ENCODE results near the gene FDX2. TPM values are rescaled to one million over a fixed set of nuclear protein-coding genes. Genes with fewer than 3 reads are reported as not detected.

Gene FDX2
- total RNA-seq, 2 experiments from 2014 or later: 9.9 to 12.2 TPM

DNA sequence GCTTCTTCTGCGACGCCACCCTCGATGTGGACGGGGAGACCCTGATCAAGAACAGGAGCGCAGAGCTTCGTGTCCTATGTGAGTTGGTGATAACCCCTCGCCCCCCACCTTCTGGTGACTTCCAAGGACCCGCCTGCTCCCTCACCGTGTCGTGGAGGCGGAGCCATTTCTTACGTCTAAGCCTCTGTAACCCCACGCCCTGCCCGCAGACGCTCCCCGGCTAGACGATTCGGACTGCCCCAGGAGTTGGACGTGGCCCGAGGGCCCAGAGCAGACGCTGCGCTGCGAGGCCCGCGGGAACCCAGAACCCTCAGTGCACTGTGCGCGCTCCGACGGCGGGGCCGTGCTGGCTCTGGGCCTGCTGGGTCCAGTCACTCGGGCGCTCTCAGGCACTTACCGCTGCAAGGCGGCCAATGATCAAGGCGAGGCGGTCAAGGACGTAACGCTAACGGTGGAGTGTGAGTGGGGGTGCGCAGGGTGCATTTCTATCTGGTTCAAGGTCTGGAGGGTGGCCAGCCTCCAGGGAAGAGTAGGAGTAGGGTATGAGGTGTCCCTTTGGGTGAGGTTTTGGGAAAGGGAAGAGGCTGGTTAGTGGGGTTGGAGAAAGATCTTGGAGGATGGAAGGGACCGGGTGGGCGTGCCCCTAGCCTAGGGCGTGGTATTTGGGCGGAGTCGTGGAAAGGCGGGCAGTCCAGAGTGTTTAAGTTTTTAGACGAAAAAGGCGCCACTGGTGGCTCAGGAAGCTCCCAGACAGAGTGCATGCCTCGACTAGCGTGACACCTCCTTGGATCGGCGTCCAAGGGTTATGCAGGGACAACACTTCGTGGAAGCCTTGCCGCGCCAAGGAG lies 22.8 kb downstream of the FDX2 start:
- H3K4me3 Mint-ChIP-seq: peak overlapping the region; percentile 68
- intact Hi-C loops (cut with micrococcal nuclease): loop anchor here (5.0 kb wide), 1 partner anchor 274 kb away; the partner anchor contains the start of genes CDKN2D and KRI1
- CTCF ChIA-PET: interaction anchor here (2.3 to 6.5 kb wide), 3 partner anchors 22 to 96 kb away, joined by 10 to 39 read pairs (median 16); partner anchors contain the start of gene ICAM1
- H3K27me3 Mint-ChIP-seq: peaks cover 70% of the 10 kb centered on the region
- POLR2A ChIA-PET: interaction anchor here (1.7 kb wide), 1 partner anchor 88 kb away, joined by 6 read pairs; the partner anchor contains the start of gene TYK2
- no peak for DNase-seq
- peaks cover 54% of the 10 kb centered on the region for H3K4me1 Mint-ChIP-seq (ENCODE audit: low read depth)
- peaks cover 2% of the 10 kb centered on the region for H3K36me3 Mint-ChIP-seq
- H3K27ac Mint-ChIP-seq: peak overlapping the region; percentile 1
- H3K9me3 Mint-ChIP-seq: no peaks in the 10 kb centered on the region

DNA sequence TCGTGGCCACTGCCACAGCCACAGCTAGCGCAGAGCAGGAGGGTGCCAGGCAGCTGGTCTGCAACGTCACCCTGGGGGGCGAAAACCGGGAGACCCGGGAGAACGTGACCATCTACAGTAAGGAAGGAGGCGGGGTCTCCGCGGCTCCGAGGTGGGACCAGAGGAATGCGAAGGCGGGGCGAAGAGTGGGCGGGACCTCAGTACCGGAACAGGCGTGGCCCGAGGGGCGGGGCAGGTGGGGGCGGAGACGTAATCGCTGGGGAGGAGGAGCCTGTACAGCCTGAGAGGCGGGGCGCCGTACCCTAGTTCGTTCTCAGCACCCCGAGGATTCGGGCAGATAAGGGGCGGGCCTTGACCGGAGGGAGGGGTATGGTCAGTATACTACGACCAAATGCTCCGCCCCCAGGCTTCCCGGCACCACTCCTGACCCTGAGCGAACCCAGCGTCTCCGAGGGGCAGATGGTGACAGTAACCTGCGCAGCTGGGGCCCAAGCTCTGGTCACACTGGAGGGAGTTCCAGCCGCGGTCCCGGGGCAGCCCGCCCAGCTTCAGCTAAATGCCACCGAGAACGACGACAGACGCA lies 23.5 kb downstream of the FDX2 start:
- H3K27ac Mint-ChIP-seq: no peak overlapping the region
- peaks cover 61% of the 10 kb centered on the region for H3K4me1 Mint-ChIP-seq (ENCODE audit: low read depth)
- H3K4me3 Mint-ChIP-seq: peak overlapping the region; percentile 68
- intact Hi-C loops (cut with micrococcal nuclease): loop anchor here (5.0 kb wide), 1 partner anchor 275 kb away; the partner anchor contains the start of genes CDKN2D and KRI1
- peak; percentile 87 for DNase-seq
- ChIA-PET POLR2A (interaction anchor here (0.9 to 1.7 kb wide), 3 partner anchors 21 to 88 kb away, joined by 3 to 7 read pairs (median 6); partner anchors contain the start of genes ICAM1 and TYK2), CTCF (interaction anchor here (0.6 to 6.5 kb wide), 7 partner anchors 22 to 136 kb away, joined by 3 to 39 read pairs (median 8); partner anchors contain the start of gene ICAM1)
- no peaks in the 10 kb centered on the region for H3K9me3 Mint-ChIP-seq
- peaks cover 76% of the 10 kb centered on the region for H3K27me3 Mint-ChIP-seq
- H3K36me3 Mint-ChIP-seq: peaks cover 2% of the 10 kb centered on the region

DNA sequence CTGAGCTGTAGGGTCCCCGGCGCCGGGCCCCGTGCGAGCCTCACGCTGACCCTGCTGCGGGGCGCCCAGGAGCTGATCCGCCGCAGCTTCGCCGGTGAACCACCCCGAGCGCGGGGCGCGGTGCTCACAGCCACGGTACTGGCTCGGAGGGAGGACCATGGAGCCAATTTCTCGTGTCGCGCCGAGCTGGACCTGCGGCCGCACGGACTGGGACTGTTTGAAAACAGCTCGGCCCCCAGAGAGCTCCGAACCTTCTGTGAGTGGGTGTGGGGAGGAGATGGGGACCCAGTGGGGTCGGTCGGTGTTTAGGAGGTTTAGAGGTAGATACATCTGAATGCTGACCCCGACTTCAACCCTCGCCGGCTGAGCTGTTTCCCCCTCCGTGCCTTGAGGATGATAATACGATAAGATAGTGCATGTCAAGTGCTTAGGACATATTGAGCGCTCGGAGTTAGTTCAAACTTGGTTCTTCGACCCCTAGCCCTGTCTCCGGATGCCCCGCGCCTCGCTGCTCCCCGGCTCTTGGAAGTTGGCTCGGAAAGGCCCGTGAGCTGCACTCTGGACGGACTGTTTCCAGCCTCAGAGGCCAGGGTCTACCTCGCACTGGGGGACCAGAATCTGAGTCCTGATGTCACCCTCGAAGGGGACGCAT lies 24.1 kb downstream of the FDX2 start:
- H3K9me3 Mint-ChIP-seq: no peaks in the 10 kb centered on the region
- no peak for DNase-seq
- ChIA-PET CTCF (interaction anchor here (0.6 to 6.5 kb wide), 8 partner anchors 21 to 281 kb away, joined by 3 to 39 read pairs (median 6); partner anchors contain the start of gene ICAM1), POLR2A (interaction anchor here (0.9 to 1.7 kb wide), 5 partner anchors 21 to 97 kb away, joined by 3 to 7 read pairs (median 4); partner anchors contain the start of genes ICAM1, RAVER1 and TYK2)
- H3K4me3 Mint-ChIP-seq: peak overlapping the region; percentile 68
- H3K27ac Mint-ChIP-seq: no peak overlapping the region
- H3K27me3 Mint-ChIP-seq: peaks cover 77% of the 10 kb centered on the region
- intact Hi-C loops (cut with micrococcal nuclease): loop anchor here (5.0 kb wide), 1 partner anchor 276 kb away; the partner anchor contains the start of genes CDKN2D and KRI1
- peaks cover 67% of the 10 kb centered on the region for H3K4me1 Mint-ChIP-seq (ENCODE audit: low read depth)
- peaks cover 2% of the 10 kb centered on the region for H3K36me3 Mint-ChIP-seq

DNA sequence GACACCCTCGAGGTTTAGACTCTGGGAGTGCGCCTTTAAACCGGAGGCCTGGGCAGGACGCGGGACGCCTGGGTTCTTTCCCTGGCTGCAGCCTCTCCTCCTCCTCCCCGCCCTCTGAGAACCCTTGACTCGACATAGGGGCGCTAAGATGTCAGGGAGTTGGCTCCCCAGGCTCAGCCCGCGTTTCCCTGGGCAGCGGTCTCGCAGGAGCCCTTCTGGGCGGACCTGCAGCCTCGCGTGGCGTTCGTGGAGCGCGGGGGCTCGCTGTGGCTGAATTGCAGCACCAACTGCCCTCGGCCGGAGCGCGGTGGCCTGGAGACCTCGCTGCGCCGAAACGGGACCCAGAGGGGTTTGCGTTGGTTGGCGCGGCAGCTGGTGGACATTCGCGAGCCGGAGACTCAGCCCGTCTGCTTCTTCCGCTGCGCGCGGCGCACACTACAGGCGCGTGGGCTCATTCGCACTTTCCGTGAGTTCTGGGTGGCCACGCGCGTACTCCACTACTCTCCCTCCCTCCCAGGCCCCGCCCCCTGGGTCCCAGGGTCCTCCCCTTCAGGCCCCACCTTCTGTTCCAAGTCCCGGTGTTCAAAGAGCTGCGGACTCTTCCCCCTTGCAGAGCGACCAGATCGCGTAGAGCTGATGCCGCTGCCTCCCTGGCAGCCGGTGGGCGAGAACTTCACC lies 24.8 kb downstream of the FDX2 start:
- peaks cover 73% of the 10 kb centered on the region for H3K4me1 Mint-ChIP-seq (ENCODE audit: low read depth)
- POLR2A ChIA-PET: interaction anchor here (0.9 to 1.7 kb wide), 5 partner anchors 20 to 97 kb away, joined by 3 to 7 read pairs (median 4); partner anchors contain the start of genes ICAM1, RAVER1 and TYK2
- CTCF ChIA-PET: interaction anchor here (0.6 to 6.5 kb wide), 6 partner anchors 20 to 282 kb away, joined by 3 to 39 read pairs (median 9); partner anchors contain the start of gene ICAM1
- no peak overlapping the region for H3K27ac Mint-ChIP-seq
- DNase-seq: peak; percentile 67
- peaks cover 76% of the 10 kb centered on the region for H3K27me3 Mint-ChIP-seq
- no peaks in the 10 kb centered on the region for H3K9me3 Mint-ChIP-seq
- intact Hi-C loops (cut with micrococcal nuclease): loop anchor here (5.0 kb wide), 1 partner anchor 276 kb away; the partner anchor contains the start of genes CDKN2D and KRI1
- peaks cover 6% of the 10 kb centered on the region for H3K36me3 Mint-ChIP-seq
- peak overlapping the region; percentile 68 for H3K4me3 Mint-ChIP-seq

DNA sequence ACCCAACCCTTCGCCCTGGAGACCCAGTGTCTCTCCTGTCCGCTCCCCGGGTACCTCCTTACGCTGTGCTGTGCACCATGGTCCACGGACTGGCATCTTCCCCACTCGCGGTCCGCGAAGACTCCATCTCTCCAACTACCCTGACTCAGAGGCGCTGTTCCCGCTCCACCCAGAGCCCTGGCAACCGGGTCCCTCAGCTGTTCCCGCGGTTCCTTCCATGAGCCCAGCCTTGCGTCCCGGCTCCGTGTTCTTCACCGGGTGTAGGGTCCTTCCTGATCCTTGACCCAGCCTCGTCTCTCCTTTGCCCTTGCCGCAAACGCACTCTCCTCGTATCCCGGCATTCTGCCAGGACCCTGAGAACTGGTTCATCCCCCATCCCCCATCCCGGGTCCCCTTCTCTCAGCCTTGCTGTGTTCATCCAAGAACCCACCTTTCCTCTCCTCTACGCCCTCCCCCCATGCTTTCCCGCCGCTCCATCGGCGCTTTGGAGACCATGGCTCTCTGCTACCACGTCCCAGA lies 25.4 kb downstream of the FDX2 start:
- intact Hi-C loops (cut with micrococcal nuclease): loop anchor here (5.0 kb wide), 1 partner anchor 277 kb away; the partner anchor contains the start of genes CDKN2D and KRI1
- Mint-ChIP-seq H3K4me3 (peak overlapping the region; percentile 68), H3K27me3 (peaks cover 70% of the 10 kb centered on the region), H3K36me3 (peaks cover 12% of the 10 kb centered on the region), H3K27ac (no peak overlapping the region), H3K4me1 (ENCODE audit: low read depth) (peaks cover 70% of the 10 kb centered on the region), H3K9me3 (no peaks in the 10 kb centered on the region)
- CTCF ChIA-PET: interaction anchor here (1.7 to 6.5 kb wide), 6 partner anchors 20 to 127 kb away, joined by 8 to 57 read pairs (median 14); partner anchors contain the start of genes CDC37 and ICAM1
- POLR2A ChIA-PET: interaction anchor here (1.0 to 4.0 kb wide), 2 partner anchors 20 to 106 kb away, joined by 3 to 47 read pairs; partner anchors contain the start of gene ICAM1
- DNase-seq: peak; percentile 18

DNA sequence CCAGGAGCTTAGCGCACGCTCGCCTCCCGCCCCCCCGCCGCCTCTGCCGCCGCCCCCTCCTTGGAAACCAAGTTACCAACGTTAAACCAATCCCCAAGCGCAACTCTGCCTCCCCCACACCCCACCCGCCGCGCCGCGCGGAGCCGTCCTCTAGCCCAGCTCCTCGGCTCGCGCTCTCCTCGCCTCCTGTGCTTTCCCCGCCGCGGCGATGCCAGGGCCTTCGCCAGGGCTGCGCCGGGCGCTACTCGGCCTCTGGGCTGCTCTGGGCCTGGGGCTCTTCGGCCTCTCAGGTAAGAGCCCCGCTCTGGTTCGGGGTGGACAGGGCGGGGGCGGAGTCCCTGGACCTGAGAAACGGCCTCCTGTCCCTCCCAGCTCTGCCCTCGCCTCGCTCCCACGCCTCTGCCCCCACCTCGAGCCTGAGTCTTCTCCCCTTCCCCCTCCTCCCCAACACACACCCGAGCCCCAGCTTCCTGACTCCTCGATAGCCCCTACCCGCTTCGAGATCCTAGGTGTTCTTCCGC lies 25.9 kb downstream of the FDX2 start, which contains the start of gene ICAM5:
Gene ICAM5, plus strand, starts transcription at position 117 of the 521 bp plus-strand sequence. Its CDS starts 92 bp downstream, at position 209.
- H3K9me3 Mint-ChIP-seq: no peaks in the 10 kb centered on the region
- peaks cover 18% of the 10 kb centered on the region for H3K36me3 Mint-ChIP-seq
- peaks cover 74% of the 10 kb centered on the region for H3K4me1 Mint-ChIP-seq (ENCODE audit: low read depth)
- peak within 1 kb of the TSS; percentile 68 for H3K4me3 Mint-ChIP-seq
- DNase-seq: peak; percentile 51
- intact Hi-C loops (cut with micrococcal nuclease): loop anchor here (1.0 to 5.0 kb wide), 2 partner anchors 21 to 277 kb away; partner anchors contain the start of genes CDKN2D and KRI1
- peaks cover 67% of the 10 kb centered on the region for H3K27me3 Mint-ChIP-seq
- POLR2A ChIA-PET: interaction anchor here (0.5 to 4.0 kb wide), 4 partner anchors 19 to 167 kb away, joined by 3 to 47 read pairs (median 5); partner anchors contain the start of gene ICAM1
- CTCF ChIA-PET: interaction anchor here (0.5 to 6.5 kb wide), 12 partner anchors 12 to 146 kb away, joined by 3 to 57 read pairs (median 5); partner anchors contain the start of genes CDC37 and ICAM1
- H3K27ac Mint-ChIP-seq: peak within 1 kb of the TSS; percentile 24

DNA sequence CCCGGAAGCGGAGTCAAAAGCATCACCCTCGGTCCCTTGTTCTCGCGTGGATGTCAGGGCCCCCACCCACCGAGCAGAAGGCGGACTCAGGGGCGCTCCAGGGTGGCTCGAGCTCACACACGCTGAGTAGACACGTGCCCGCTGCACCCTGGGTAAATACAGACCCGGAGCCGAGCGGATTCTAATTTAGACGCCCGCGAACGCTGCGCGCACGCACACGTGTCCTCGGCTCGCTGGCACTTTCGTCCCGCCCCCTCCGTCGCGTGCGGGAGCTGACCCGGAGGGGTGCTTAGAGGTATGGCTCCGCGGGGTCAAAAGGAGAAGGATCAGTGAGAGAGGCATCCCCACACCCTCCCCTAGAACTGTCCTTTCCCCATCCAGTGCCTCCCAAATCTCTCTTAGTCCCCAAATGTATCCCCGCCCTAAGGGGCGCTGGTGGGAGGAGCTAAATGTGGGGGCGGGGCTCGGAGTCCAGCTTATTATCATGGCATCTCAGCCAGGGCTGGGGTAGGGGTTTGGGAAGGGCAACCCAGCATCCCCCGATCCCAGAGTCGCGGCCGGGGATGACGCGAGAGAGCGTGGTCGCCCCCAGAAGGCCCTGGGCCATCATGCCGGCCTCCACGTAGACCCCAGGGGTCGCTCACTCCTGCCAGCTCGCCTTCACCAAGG lies 26.5 kb downstream of the FDX2 start:
- Mint-ChIP-seq H3K4me3 (peak overlapping the region; percentile 68), H3K27me3 (peaks cover 61% of the 10 kb centered on the region), H3K4me1 (ENCODE audit: low read depth) (peaks cover 71% of the 10 kb centered on the region), H3K9me3 (no peaks in the 10 kb centered on the region), H3K36me3 (peaks cover 23% of the 10 kb centered on the region), H3K27ac (peak overlapping the region; percentile 24)
- CTCF ChIA-PET: interaction anchor here (0.5 to 6.5 kb wide), 13 partner anchors 12 to 167 kb away, joined by 3 to 57 read pairs (median 4); partner anchors contain the start of genes CDC37 and ICAM1
- DNase-seq: peak; percentile 77
- intact Hi-C loops (cut with micrococcal nuclease): loop anchor here (1.0 kb wide), 1 partner anchor 20 kb away; no protein-coding TSS in a partner anchor
- POLR2A ChIA-PET: interaction anchor here (0.5 to 4.0 kb wide), 4 partner anchors 19 to 167 kb away, joined by 3 to 47 read pairs (median 5); partner anchors contain the start of gene ICAM1

DNA sequence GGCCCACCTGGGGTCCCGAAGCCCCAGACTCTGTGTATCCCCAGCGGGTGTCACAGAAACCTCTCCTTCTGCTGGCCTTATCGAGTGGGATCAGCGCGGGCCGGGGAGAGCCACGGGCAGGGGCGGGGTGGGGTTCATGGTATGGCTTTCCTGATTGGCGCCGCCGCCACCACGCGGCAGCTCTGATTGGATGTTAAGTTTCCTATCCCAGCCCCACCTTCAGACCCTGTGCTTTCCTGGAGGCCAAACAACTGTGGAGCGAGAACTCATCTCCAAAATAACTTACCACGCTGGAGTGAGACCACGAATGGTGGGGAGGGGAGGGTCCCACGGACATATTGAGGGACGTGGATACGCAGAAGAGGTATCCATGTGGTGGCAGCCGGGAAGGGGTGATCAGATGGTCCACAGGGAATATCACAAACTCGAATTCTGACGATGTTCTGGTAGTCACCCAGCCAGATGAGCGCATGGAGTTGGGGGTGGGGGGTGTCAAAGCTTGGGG lies 27.1 kb downstream of the FDX2 start:
- ChIA-PET CTCF (interaction anchor here (0.6 to 6.5 kb wide), 10 partner anchors 10 to 168 kb away, joined by 3 to 57 read pairs (median 6); partner anchors contain the start of genes CDC37 and ICAM1), POLR2A (interaction anchor here (1.5 to 4.0 kb wide), 2 partner anchors 18 to 30 kb away, joined by 5 to 47 read pairs; partner anchors contain the start of gene ICAM1)
- H3K36me3 Mint-ChIP-seq: peaks cover 29% of the 10 kb centered on the region
- H3K27me3 Mint-ChIP-seq: peaks cover 56% of the 10 kb centered on the region
- peak overlapping the region; percentile 68 for H3K4me3 Mint-ChIP-seq
- no peaks in the 10 kb centered on the region for H3K9me3 Mint-ChIP-seq
- intact Hi-C loops (cut with micrococcal nuclease): loop anchor here (1.0 kb wide), 1 partner anchor 19 kb away; no protein-coding TSS in a partner anchor
- H3K4me1 Mint-ChIP-seq (ENCODE audit: low read depth): peaks cover 68% of the 10 kb centered on the region
- DNase-seq: peak; percentile 66
- H3K27ac Mint-ChIP-seq: peak overlapping the region; percentile 24
